ENCODE measurements around the gene CD209. TPM values are rescaled to one million over a fixed set of nuclear protein-coding genes. Genes with fewer than 3 reads are reported as not detected.
"Not testable (repeated sequence)": the region's sequence is repeated elsewhere in the genome, so short reads cannot be mapped to it uniquely, and the experiment has no call there.

CD209 gene, protein sequence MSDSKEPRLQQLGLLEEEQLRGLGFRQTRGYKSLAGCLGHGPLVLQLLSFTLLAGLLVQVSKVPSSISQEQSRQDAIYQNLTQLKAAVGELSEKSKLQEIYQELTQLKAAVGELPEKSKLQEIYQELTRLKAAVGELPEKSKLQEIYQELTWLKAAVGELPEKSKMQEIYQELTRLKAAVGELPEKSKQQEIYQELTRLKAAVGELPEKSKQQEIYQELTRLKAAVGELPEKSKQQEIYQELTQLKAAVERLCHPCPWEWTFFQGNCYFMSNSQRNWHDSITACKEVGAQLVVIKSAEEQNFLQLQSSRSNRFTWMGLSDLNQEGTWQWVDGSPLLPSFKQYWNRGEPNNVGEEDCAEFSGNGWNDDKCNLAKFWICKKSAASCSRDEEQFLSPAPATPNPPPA
- polyA plus RNA-seq (2013, experiment 1 of 2): 0.07 TPM
- 0.06 TPM for polyA plus RNA-seq (2013, experiment 2 of 2)

DNA sequence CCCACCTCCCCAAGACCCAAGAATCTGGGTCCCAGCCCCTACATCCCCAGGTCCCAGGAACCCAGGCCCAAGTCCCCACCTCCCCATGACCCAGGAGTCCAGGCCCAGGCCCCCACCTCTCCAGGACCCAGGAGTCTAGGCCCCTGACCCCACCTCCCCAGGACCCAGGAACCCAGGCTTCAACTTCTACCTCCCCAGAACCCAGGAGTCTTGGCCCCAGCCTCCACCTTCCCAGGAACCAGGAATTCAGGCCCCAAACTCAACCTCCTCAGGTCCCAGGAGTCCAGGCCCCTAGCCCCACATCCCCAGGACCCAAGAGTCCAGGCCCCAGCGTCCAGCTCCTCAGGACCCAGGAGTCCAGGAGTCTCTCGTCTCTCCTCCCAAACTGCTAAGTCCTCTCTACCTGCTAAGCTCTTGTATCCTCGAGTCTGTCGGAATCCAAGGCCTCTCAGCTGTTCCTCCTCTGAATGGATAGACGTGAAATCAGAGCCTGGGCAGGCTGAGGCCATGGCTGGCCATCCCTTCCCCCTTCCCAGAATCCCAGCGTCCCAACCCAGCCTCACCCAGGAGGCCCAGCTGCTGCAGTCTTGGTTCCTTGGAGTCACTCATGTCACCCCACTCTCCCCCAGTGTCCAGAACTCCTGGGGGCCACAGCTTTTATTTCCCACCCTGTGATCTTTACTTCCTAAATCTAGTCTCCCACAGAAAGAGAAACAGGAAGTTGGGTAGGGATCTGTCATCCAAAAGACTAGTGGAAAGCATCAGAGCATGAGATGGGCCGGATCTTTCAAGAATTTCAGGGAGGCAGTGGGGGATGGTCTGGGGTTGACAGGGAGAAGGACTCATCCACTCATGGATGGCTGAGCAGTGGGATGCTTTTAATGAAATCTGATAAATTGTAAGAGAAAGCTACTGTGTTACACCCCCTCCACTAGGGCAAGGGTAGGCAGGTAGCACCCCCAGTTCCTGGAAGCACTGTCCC lies at the start of gene CD209:
Gene CD209, minus strand, starts transcription at position 632 of the 982 bp plus-strand sequence. Its CDS starts 23 bp downstream, at position 609.
- H3K56ac ChIP-seq (ENCODE audit: low read length): no peak within 1 kb of the TSS
- no peak within 1 kb of the TSS for H3K18ac ChIP-seq (ENCODE audit: low read length)
- DNase-seq: no peak
- no peaks in the 10 kb centered on the region for H3K4me1 ChIP-seq (ENCODE audit: control insufficient read depth, low read depth, low read length)
- no peak within 1 kb of the TSS for H3K9ac ChIP-seq (ENCODE audit: low read length)
- H3K27ac ChIP-seq (ENCODE audit: low read depth, low read length): no peak within 1 kb of the TSS
- H3K23ac ChIP-seq (ENCODE audit: low read length): no peak within 1 kb of the TSS
- H2BK15ac ChIP-seq (replicated peaks; ENCODE audit: low read depth): no peak within 1 kb of the TSS
- no peak within 1 kb of the TSS for H3K4me2 ChIP-seq (ENCODE audit: low read length)
- no peak within 1 kb of the TSS for H4K8ac ChIP-seq (ENCODE audit: low read depth, low read length)
- H3K79me1 ChIP-seq (ENCODE audit: low read length): no peaks in the 10 kb centered on the region
- no peak within 1 kb of the TSS for H3K4me3 ChIP-seq (ENCODE audit: low read length)
- no peaks in the 10 kb centered on the region for H3K27me3 ChIP-seq (ENCODE audit: insufficient read depth, low read length, poor library complexity)
- no peaks in the 10 kb centered on the region for H3K79me2 ChIP-seq (ENCODE audit: control insufficient read depth, insufficient read depth, low read length)
- no peak within 1 kb of the TSS for H2BK5ac ChIP-seq (ENCODE audit: low read length)
- no peak within 1 kb of the TSS for H2BK120ac ChIP-seq (ENCODE audit: low read depth, low read length)
- WGBS (ENCODE audit: extremely low coverage, insufficient coverage, low lambda C conversion rate): no CpG with 5 or more reads among the region's 7 CpGs
- no peak within 1 kb of the TSS for H4K5ac ChIP-seq (ENCODE audit: low read length)
- no peak within 1 kb of the TSS for H2AK5ac ChIP-seq (ENCODE audit: low read length)
- H3K36me3 ChIP-seq (ENCODE audit: control insufficient read depth, insufficient read depth, low read length): no peaks in the 10 kb centered on the region
- no peak within 1 kb of the TSS for H3K4ac ChIP-seq (ENCODE audit: low read depth, low read length)

DNA sequence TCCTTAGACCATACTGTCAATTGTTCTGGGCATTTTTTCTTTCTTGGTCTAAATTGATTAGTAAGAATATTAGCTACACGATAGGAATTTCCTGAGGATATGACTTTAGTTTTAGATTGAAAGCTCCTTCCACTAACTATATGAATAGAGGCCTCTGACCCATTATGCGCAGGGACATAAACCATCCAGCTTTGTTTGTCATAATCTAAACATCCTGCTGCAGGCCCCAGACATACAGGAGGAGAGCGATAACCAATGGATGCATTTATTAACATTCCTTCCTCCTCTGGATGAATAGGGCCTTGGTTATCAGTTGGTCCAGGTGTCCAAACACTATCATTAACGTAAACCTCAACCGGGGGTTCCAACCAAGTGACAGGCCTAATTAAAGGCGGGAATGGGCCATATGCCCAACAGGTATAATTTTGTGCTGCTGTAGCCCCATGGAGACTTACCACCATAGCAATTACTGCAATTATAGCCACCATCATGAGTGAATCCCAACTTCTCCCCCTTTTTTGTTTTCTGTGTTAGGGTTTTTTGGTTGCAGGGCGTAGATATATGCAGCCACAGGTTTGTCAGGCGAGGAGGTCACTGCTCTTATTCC lies 48.3 kb upstream of the CD209 start:
- H3K4me1 ChIP-seq (ENCODE audit: control insufficient read depth, low read depth, low read length): no peaks in the 10 kb centered on the region
- no peak overlapping the region for H3K56ac ChIP-seq (ENCODE audit: low read length)
- no CpG with 5 or more reads among the region's 8 CpGs for WGBS (ENCODE audit: extremely low coverage, insufficient coverage, low lambda C conversion rate)
- no peak overlapping the region for H4K8ac ChIP-seq (ENCODE audit: low read depth, low read length)
- H3K36me3 ChIP-seq (ENCODE audit: control insufficient read depth, insufficient read depth, low read length): no peaks in the 10 kb centered on the region
- no peak overlapping the region for H3K9ac ChIP-seq (ENCODE audit: low read length)
- no peak overlapping the region for H2BK120ac ChIP-seq (ENCODE audit: low read depth, low read length)
- no peak overlapping the region for H3K18ac ChIP-seq (ENCODE audit: low read length)
- H3K4ac ChIP-seq (ENCODE audit: low read depth, low read length): no peak overlapping the region
- H2AK5ac ChIP-seq (ENCODE audit: low read length): no peak overlapping the region
- H2BK15ac ChIP-seq (replicated peaks; ENCODE audit: low read depth): no peak overlapping the region
- no peaks in the 10 kb centered on the region for H3K79me1 ChIP-seq (ENCODE audit: low read length)
- H3K79me2 ChIP-seq (ENCODE audit: control insufficient read depth, insufficient read depth, low read length): no peaks in the 10 kb centered on the region
- H3K27ac ChIP-seq (ENCODE audit: low read depth, low read length): no peak overlapping the region
- no peak overlapping the region for H2BK5ac ChIP-seq (ENCODE audit: low read length)
- H3K27me3 ChIP-seq (ENCODE audit: insufficient read depth, low read length, poor library complexity): peaks cover under 1% of the 10 kb centered on the region
- H3K4me3 ChIP-seq (ENCODE audit: low read length): no peak overlapping the region
- H4K5ac ChIP-seq (ENCODE audit: low read length): no peak overlapping the region
- H3K23ac ChIP-seq (ENCODE audit: low read length): no peak overlapping the region
- H3K4me2 ChIP-seq (ENCODE audit: low read length): no peak overlapping the region
- no peak for DNase-seq

DNA sequence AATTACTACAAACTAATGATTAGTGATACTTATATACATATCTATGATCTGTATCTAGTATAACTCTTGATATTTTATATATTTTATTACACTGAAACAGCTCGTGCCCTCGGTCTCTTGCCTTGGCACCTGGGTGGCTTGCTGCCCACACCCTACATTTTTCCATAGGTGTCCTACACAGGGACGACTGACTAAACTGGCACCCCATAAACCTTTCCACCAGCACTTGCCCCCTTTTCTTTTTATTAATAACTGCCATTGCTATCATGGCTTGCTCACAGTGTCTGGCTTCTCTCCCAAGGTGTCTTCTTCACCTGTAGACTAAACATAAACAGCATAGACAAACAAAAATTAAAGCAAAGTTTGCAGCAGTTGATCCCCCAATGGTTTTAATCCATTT lies 46.2 kb upstream of the CD209 start:
- H3K4ac ChIP-seq (ENCODE audit: low read depth, low read length): no peak overlapping the region
- no peak overlapping the region for H2AK5ac ChIP-seq (ENCODE audit: low read length)
- H4K5ac ChIP-seq (ENCODE audit: low read length): no peak overlapping the region
- no peak for DNase-seq
- H2BK120ac ChIP-seq (ENCODE audit: low read depth, low read length): no peak overlapping the region
- H2BK15ac ChIP-seq (replicated peaks; ENCODE audit: low read depth): no peak overlapping the region
- H3K4me3 ChIP-seq (ENCODE audit: low read length): no peak overlapping the region
- no peak overlapping the region for H2BK5ac ChIP-seq (ENCODE audit: low read length)
- H3K79me1 ChIP-seq (ENCODE audit: low read length): no peaks in the 10 kb centered on the region
- no peak overlapping the region for H3K56ac ChIP-seq (ENCODE audit: low read length)
- no CpG with 5 or more reads among the region's 3 CpGs for WGBS (ENCODE audit: extremely low coverage, insufficient coverage, low lambda C conversion rate)
- no peak overlapping the region for H3K4me2 ChIP-seq (ENCODE audit: low read length)
- no peak overlapping the region for H3K23ac ChIP-seq (ENCODE audit: low read length)
- no peak overlapping the region for H4K8ac ChIP-seq (ENCODE audit: low read depth, low read length)
- peaks cover 10% of the 10 kb centered on the region for H3K27me3 ChIP-seq (ENCODE audit: insufficient read depth, low read length, poor library complexity)
- H3K9ac ChIP-seq (ENCODE audit: low read length): no peak overlapping the region
- H3K4me1 ChIP-seq (ENCODE audit: control insufficient read depth, low read depth, low read length): no peaks in the 10 kb centered on the region
- no peaks in the 10 kb centered on the region for H3K36me3 ChIP-seq (ENCODE audit: control insufficient read depth, insufficient read depth, low read length)
- H3K18ac ChIP-seq (ENCODE audit: low read length): no peak overlapping the region
- H3K27ac ChIP-seq (ENCODE audit: low read depth, low read length): no peak overlapping the region
- no peaks in the 10 kb centered on the region for H3K79me2 ChIP-seq (ENCODE audit: control insufficient read depth, insufficient read depth, low read length)

DNA sequence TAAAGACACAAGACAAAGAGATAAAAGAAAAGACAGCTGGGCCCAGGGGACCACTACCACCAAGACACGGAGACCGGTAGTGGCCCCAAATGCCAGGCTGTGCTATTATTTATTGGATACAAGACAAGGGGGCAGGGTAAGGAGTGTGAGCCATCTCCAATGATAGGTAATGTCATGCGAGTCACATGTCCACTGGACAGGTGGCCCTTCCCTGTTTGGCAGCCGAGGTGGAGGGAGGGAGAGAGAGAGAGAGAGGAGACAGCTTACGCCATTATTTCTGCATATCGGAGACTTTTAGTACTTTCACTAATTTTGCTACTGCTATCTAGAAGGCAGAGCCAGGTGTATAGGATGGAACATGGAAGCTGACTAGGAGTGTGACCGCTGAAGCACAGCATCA lies 45.4 kb upstream of the CD209 start:
- not testable (repeated sequence) for H3K79me2 ChIP-seq (ENCODE audit: control insufficient read depth, insufficient read depth, low read length); H3K79me1 ChIP-seq (ENCODE audit: low read length); H3K4ac ChIP-seq (ENCODE audit: low read depth, low read length); H3K23ac ChIP-seq (ENCODE audit: low read length); H3K36me3 ChIP-seq (ENCODE audit: control insufficient read depth, insufficient read depth, low read length); H4K8ac ChIP-seq (ENCODE audit: low read depth, low read length); H3K4me3 ChIP-seq (ENCODE audit: low read length); H3K9ac ChIP-seq (ENCODE audit: low read length); H3K56ac ChIP-seq (ENCODE audit: low read length); H2AK5ac ChIP-seq (ENCODE audit: low read length); H2BK120ac ChIP-seq (ENCODE audit: low read depth, low read length); H3K4me2 ChIP-seq (ENCODE audit: low read length); H2BK5ac ChIP-seq (ENCODE audit: low read length); DNase-seq; H3K27ac ChIP-seq (ENCODE audit: low read depth, low read length); H2BK15ac ChIP-seq (replicated peaks; ENCODE audit: low read depth); H4K5ac ChIP-seq (ENCODE audit: low read length); H3K4me1 ChIP-seq (ENCODE audit: control insufficient read depth, low read depth, low read length); H3K18ac ChIP-seq (ENCODE audit: low read length)
- H3K27me3 ChIP-seq (ENCODE audit: insufficient read depth, low read length, poor library complexity): peaks cover 16% of the 10 kb centered on the region
- WGBS (ENCODE audit: extremely low coverage, insufficient coverage, low lambda C conversion rate): no CpG with 5 or more reads among the region's 7 CpGs

DNA sequence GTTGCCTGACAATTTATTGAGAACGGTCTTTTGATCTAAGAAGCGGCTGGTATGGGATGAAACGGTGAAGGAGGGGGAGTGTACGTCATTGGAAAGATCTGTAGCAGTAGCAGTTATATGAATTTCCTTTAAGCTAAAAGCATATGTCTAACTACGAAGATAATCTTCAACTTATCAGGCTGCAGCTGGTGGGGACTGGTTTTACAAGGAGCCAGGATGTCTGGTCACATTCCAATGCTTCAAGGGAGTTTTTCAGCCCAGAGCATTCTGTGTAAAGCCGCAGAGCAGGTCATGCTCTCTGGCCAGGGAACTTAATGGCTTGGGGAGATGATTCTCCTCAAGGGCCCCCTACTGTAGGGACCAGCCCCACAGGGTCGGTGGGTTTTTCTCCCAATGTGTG lies 44.9 kb upstream of the CD209 start:
- H4K8ac ChIP-seq (ENCODE audit: low read depth, low read length): no peak overlapping the region
- DNase-seq: no peak
- peaks cover 20% of the 10 kb centered on the region for H3K27me3 ChIP-seq (ENCODE audit: insufficient read depth, low read length, poor library complexity)
- no peak overlapping the region for H3K18ac ChIP-seq (ENCODE audit: low read length)
- H3K4me2 ChIP-seq (ENCODE audit: low read length): no peak overlapping the region
- H3K23ac ChIP-seq (ENCODE audit: low read length): no peak overlapping the region
- no peak overlapping the region for H3K4me3 ChIP-seq (ENCODE audit: low read length)
- H3K4ac ChIP-seq (ENCODE audit: low read depth, low read length): no peak overlapping the region
- H2BK120ac ChIP-seq (ENCODE audit: low read depth, low read length): no peak overlapping the region
- no peak overlapping the region for H3K56ac ChIP-seq (ENCODE audit: low read length)
- no peak overlapping the region for H2BK5ac ChIP-seq (ENCODE audit: low read length)
- H3K79me2 ChIP-seq (ENCODE audit: control insufficient read depth, insufficient read depth, low read length): no peaks in the 10 kb centered on the region
- no peak overlapping the region for H2AK5ac ChIP-seq (ENCODE audit: low read length)
- H3K9ac ChIP-seq (ENCODE audit: low read length): no peak overlapping the region
- H3K4me1 ChIP-seq (ENCODE audit: control insufficient read depth, low read depth, low read length): no peaks in the 10 kb centered on the region
- WGBS (ENCODE audit: extremely low coverage, insufficient coverage, low lambda C conversion rate): 100% methylated on average over 2 of the region's 7 CpGs
- H3K27ac ChIP-seq (ENCODE audit: low read depth, low read length): no peak overlapping the region
- H2BK15ac ChIP-seq (replicated peaks; ENCODE audit: low read depth): no peak overlapping the region
- no peaks in the 10 kb centered on the region for H3K36me3 ChIP-seq (ENCODE audit: control insufficient read depth, insufficient read depth, low read length)
- H3K79me1 ChIP-seq (ENCODE audit: low read length): no peaks in the 10 kb centered on the region
- no peak overlapping the region for H4K5ac ChIP-seq (ENCODE audit: low read length)
